Right atrium auricular region (tissue), 2 donors: Measurements from ENCODE around the gene AFAP1L1. TPM values are rescaled to one million over a fixed set of nuclear protein-coding genes. Genes with fewer than 3 reads are reported as not detected.
A peak's percentile ranks its signal among the peaks of the same experiment; 100 is the strongest.
"Not testable (repeated sequence)": the region's sequence is repeated elsewhere in the genome, so short reads cannot be mapped to it uniquely, and the experiment has no call there.

Experiments used
- DNase-seq: peaks from one replicate; pipeline ENCODE4 v3.0.0-alpha.2; 2019; ENCODE audit warnings: low spot score
- H3K27ac ChIP-seq, 2 donors: fragments of 200-600 bp; sonication (generic); 1 replicate in 1 of 2; 2 replicates in 1 of 2; pipeline ENCODE4 v1.5.1; 2016 to 2019
- H3K27me3 ChIP-seq, 2 donors: fragments of 200-600 bp; sonication (generic); one replicate each; pipeline versions ENCODE4 v1.5.1 to v1.6.0; 2017 to 2019
- H3K36me3 ChIP-seq: fragments of 200-600 bp; sonication (generic); one replicate; pipeline ENCODE4 v1.5.1; 2016
- H3K4me1 ChIP-seq, 2 donors: fragments of 200-600 bp; sonication (generic); one replicate each; pipeline versions ENCODE4 v1.5.1 to v1.6.0; 2017 to 2019
- H3K4me3 ChIP-seq, 2 donors: fragments of 200-600 bp; sonication (generic); 1 replicate in 1 of 2; 2 replicates in 1 of 2; pipeline ENCODE4 v1.5.1; 2017 to 2019; ENCODE audit warnings: mild to moderate bottlenecking in 1 of 2, moderate library complexity in 1 of 2
- H3K9me3 ChIP-seq, 2 donors: fragments of 200-600 bp; sonication (generic); one replicate each; pipeline ENCODE4 v1.5.1; 2019
- CTCF ChIP-seq, 2 donors: fragments of 200-600 bp; sonication (generic); IDR thresholded peaks; one replicate each; pipeline ENCODE4 v1.5.1; 2019; ENCODE audit warnings: antibody characterized with exemption in 2 of 2
- total RNA-seq, 2 donors: library from RNA; depleted of rRNA; stranded (reverse); fragments of >200 nt; gene quantifications; one replicate each; pipeline ENCODE4 v1.1.0, GENCODE V29; 2016

Gene AFAP1L1
- total RNA-seq, 2 donors from 2014 or later: 45.6 to 48.9 TPM

- no peaks in the 10 kb centered on the region for H3K27me3 ChIP-seq
- DNase-seq: no peak
- no peaks in the 10 kb centered on the region for H3K36me3 ChIP-seq
- TF ChIP-seq CTCF (IDR thresholded peaks at IDR 0.05): no peak
- no peaks in the 10 kb centered on the region for H3K9me3 ChIP-seq
- peaks cover 0 to 75% of the 10 kb centered on the region in 2 donors for H3K4me1 ChIP-seq
- H3K27ac ChIP-seq: peak overlapping the region; percentile 89 to 93
- H3K4me3 ChIP-seq: no peak overlapping the region
These were observed 116.3 kb downstream of the AFAP1L1 start for GRCh38 chr5:149387982-149388381.

- TF ChIP-seq CTCF (IDR thresholded peaks at IDR 0.05): no peak
- H3K27ac ChIP-seq: peak overlapping the region; percentile 89 to 93
- no peak overlapping the region for H3K4me3 ChIP-seq
- no peaks in the 10 kb centered on the region for H3K27me3 ChIP-seq
- no peaks in the 10 kb centered on the region for H3K9me3 ChIP-seq
- no peak for DNase-seq
- peaks cover 0 to 69% of the 10 kb centered on the region in 2 donors for H3K4me1 ChIP-seq
- no peaks in the 10 kb centered on the region for H3K36me3 ChIP-seq
These were observed 117.0 kb downstream of the AFAP1L1 start for GRCh38 chr5:149388498-149389190.

- Histone ChIP-seq H3K27me3 (no peaks in the 10 kb centered on the region), H3K36me3 (no peaks in the 10 kb centered on the region), H3K9me3 (no peaks in the 10 kb centered on the region), H3K4me3 (no peak overlapping the region), H3K27ac (peak overlapping the region; percentile 89 to 93), H3K4me1 (peaks cover 0 to 57% of the 10 kb centered on the region in 2 donors)
- DNase-seq: no peak
- TF ChIP-seq CTCF (IDR thresholded peaks at IDR 0.05): no peak
These were observed 118.2 kb downstream of the AFAP1L1 start for GRCh38 chr5:149389552-149390495.

GRCh38 chr5:149391076-149391475 is 119.4 kb downstream of the AFAP1L1 start:
- not testable (repeated sequence) for H3K9me3 ChIP-seq, DNase-seq, H3K36me3 ChIP-seq, H3K4me3 ChIP-seq, H3K27me3 ChIP-seq
- Histone ChIP-seq H3K27ac (peak overlapping the region; percentile 57 to 93), H3K4me1 (peaks cover 0 to 44% of the 10 kb centered on the region in 2 donors)

Other genes starting within 250 kb of the AFAP1L1 start
- gene SH3TC2, start 208.8 kb upstream of the AFAP1L1 start, total RNA-seq: 10 to 100 TPM in 1 of 2 donors, 1 to 10 TPM in 1; 4.7 to 13.1 TPM
- 100 to 1,000 TPM; 109 to 145 TPM for gene ABLIM3, start 130.4 kb upstream of the AFAP1L1 start, total RNA-seq
- 10 to 100 TPM in 1 of 2 donors, 1 to 10 TPM in 1; 6.9 to 10.7 TPM for gene GRPEL2, start 73.6 kb downstream of the AFAP1L1 start, total RNA-seq
- gene PCYOX1L, start 86.2 kb downstream of the AFAP1L1 start, total RNA-seq: 1 to 10 TPM; 4.0 to 5.6 TPM
- 1 to 10 TPM in 1 of 2 donors, under 1 TPM in 1; 0.83 to 2.9 TPM for gene IL17B, start 107.4 kb downstream of the AFAP1L1 start, total RNA-seq